ENCODE data around the gene ADGRE3.
A peak's percentile ranks its signal among the peaks of the same experiment; 100 is the strongest.
"Not testable (repeated sequence)": the region's sequence is repeated elsewhere in the genome, so short reads cannot be mapped to it uniquely, and the experiment has no call there.

Gene ADGRE3

GRCh38 chr19:14589433-14589832 lies 85.2 kb downstream of the ADGRE3 start:
- not testable (repeated sequence) for DNase-seq

- DNase-seq, result not testable (repeated sequence)
Observed at GRCh38 chr19:14585187-14585586, 89.5 kb downstream of the ADGRE3 start.

- not testable (repeated sequence) for DNase-seq
Observed at GRCh38 chr19:14584372-14584771, 90.3 kb downstream of the ADGRE3 start.

- DNase-seq, result no peak
Observed at GRCh38 chr19:14582894-14583340, 91.7 kb downstream of the ADGRE3 start, which contains the start of gene CLEC17A. Gene CLEC17A (plus strand): TSS chr19:14583084. CDS start chr19:14583161, 77 bp downstream.

GRCh38 chr19:14580623-14581237 lies 93.9 kb downstream of the ADGRE3 start:
- peak; percentile 32 for DNase-seq

GRCh38 chr19:14577885-14578427 lies 96.7 kb downstream of the ADGRE3 start:
- DNase-seq, result no peak

GRCh38 chr19:14577264-14577663 lies 97.4 kb downstream of the ADGRE3 start:
- DNase-seq, result no peak

GRCh38 chr19:14576363-14576762 lies 98.3 kb downstream of the ADGRE3 start:
- no peak for DNase-seq

GRCh38 chr19:14575428-14575980 lies 99.1 kb downstream of the ADGRE3 start:
- no peak for DNase-seq

- DNase-seq, result peak; percentile 98
Observed at GRCh38 chr19:14571695-14572490, 102.8 kb downstream of the ADGRE3 start, which contains the start of gene NDUFB7. Gene NDUFB7 (minus strand): TSS chr19:14572066. CDS start chr19:14572000, 66 bp downstream.

- DNase-seq, result no peak
Observed at GRCh38 chr19:14570864-14571527, 103.6 kb downstream of the ADGRE3 start.

Data from hematopoietic multipotent progenitor cell treated with erythropoietin and hydrocortisone succinate and interleukin-3 and kit ligand, for 6 days (in vitro differentiated cells).